ENCODE measurements around the gene CCNQ.

CCNQ gene

GRCh38 chrX:153614818-153615217 is 15.9 kb upstream of the CCNQ start:
- ATAC-seq = no peak
- no peak for TF ChIP-seq POU6F1 (CRISPR knock-in tag; IDR thresholded peaks at IDR 0.05; ENCODE audit: borderline replicate concordance, low read depth)
- TF ChIP-seq ARNTL (CRISPR knock-in tag; IDR thresholded peaks at IDR 0.05; ENCODE audit: borderline replicate concordance, low read depth) = no peak

- TF ChIP-seq RARB (CRISPR knock-in tag; IDR thresholded peaks at IDR 0.05) (no peak), TSHZ2 (CRISPR knock-in tag; IDR thresholded peaks at IDR 0.05) (no peak), ZC3H10 (CRISPR knock-in tag; IDR thresholded peaks at IDR 0.05) (no peak), ARNTL (CRISPR knock-in tag; IDR thresholded peaks at IDR 0.05; ENCODE audit: borderline replicate concordance, low read depth) (no peak), ZFP3 (CRISPR knock-in tag; IDR thresholded peaks at IDR 0.05) (no peak), ZFP30 (CRISPR knock-in tag; IDR thresholded peaks at IDR 0.05) (no peak), CSDC2 (CRISPR knock-in tag; IDR thresholded peaks at IDR 0.05) (no peak), ZNF565 (CRISPR knock-in tag; conservative IDR thresholded peaks at IDR 0.05; ENCODE audit: low read depth) (no peak), SNAI2 (CRISPR knock-in tag; IDR thresholded peaks at IDR 0.05) (no peak), POU6F1 (CRISPR knock-in tag; IDR thresholded peaks at IDR 0.05; ENCODE audit: borderline replicate concordance, low read depth) (no peak), ZNF8 (CRISPR knock-in tag; IDR thresholded peaks at IDR 0.05) (no peak), ZNF70 (CRISPR knock-in tag; IDR thresholded peaks at IDR 0.05) (no peak), TCF4 (CRISPR knock-in tag; IDR thresholded peaks at IDR 0.05; ENCODE audit: borderline replicate concordance) (no peak)
Measured at GRCh38 chrX:153612413-153612812, 13.5 kb upstream of the CCNQ start.

GRCh38 chrX:153611298-153612095 is 12.6 kb upstream of the CCNQ start:
- TF ChIP-seq ESRRG (CRISPR knock-in tag; IDR thresholded peaks at IDR 0.05) (no peak), TOX (CRISPR knock-in tag; IDR thresholded peaks at IDR 0.05; ENCODE audit: borderline replicate concordance) (no peak), TCF4 (CRISPR knock-in tag; IDR thresholded peaks at IDR 0.05; ENCODE audit: borderline replicate concordance) (no peak), PATZ1 (CRISPR knock-in tag; IDR thresholded peaks at IDR 0.05; ENCODE audit: borderline replicate concordance) (no peak)
- ATAC-seq = no peak

More at GRCh38 chrX:153612413-153612812, 13.5 kb upstream of the CCNQ start:
- ATAC-seq = no peak

GRCh38 chrX:153610836-153611213 is 11.9 kb upstream of the CCNQ start:
- ATAC-seq = 0 out of 3 replicates have a peak, but pooled peaks have one; percentile 4
- TF ChIP-seq BACH2 (CRISPR knock-in tag; IDR thresholded peaks at IDR 0.05; ENCODE audit: borderline replicate concordance) (no peak), ESRRG (CRISPR knock-in tag; IDR thresholded peaks at IDR 0.05) (no peak), TCF4 (CRISPR knock-in tag; IDR thresholded peaks at IDR 0.05; ENCODE audit: borderline replicate concordance) (no peak), RARB (CRISPR knock-in tag; IDR thresholded peaks at IDR 0.05) (no peak), CSDC2 (CRISPR knock-in tag; IDR thresholded peaks at IDR 0.05) (no peak), PPARA (CRISPR knock-in tag; IDR thresholded peaks at IDR 0.05; ENCODE audit: borderline replicate concordance) (no peak), GLIS3 (CRISPR knock-in tag; IDR thresholded peaks at IDR 0.05) (no peak), TOX (CRISPR knock-in tag; IDR thresholded peaks at IDR 0.05; ENCODE audit: borderline replicate concordance) (no peak), CREB5 (CRISPR knock-in tag; IDR thresholded peaks at IDR 0.05; ENCODE audit: low read depth) (no peak), CSRNP3 (CRISPR knock-in tag; IDR thresholded peaks at IDR 0.05) (no peak), ZNF70 (CRISPR knock-in tag; IDR thresholded peaks at IDR 0.05) (no peak), OSR1 (CRISPR knock-in tag; IDR thresholded peaks at IDR 0.05) (no peak), ISL1 (CRISPR knock-in tag; IDR thresholded peaks at IDR 0.05) (no peak), ZC3H10 (CRISPR knock-in tag; IDR thresholded peaks at IDR 0.05) (no peak), SNAI2 (CRISPR knock-in tag; IDR thresholded peaks at IDR 0.05) (no peak)
